Measurements from ENCODE around the gene DNASE1L1. TPM values are rescaled to one million over a fixed set of nuclear protein-coding genes. Genes with fewer than 3 reads are reported as not detected.

The DNASE1L1 gene
- total RNA-seq, 1 donor from 2014 or later, result 49.2 TPM

Small RNA genes lying within 50 kb of the gene (small RNA-seq; reads per million reads assigned to genes)
- gene MIR6858 (ENCODE audit: low replicate concordance) (not detected), gene SNORA70 (ENCODE audit: low replicate concordance) (not detected)

Other genes with a start within 250 kb of the DNASE1L1 start
- not detected for gene OPN1MW, start 226.7 kb downstream of the DNASE1L1 start, total RNA-seq
- not detected for gene OPN1MW2, start 189.5 kb downstream of the DNASE1L1 start, total RNA-seq
- gene OPN1MW3, start 151.7 kb downstream of the DNASE1L1 start, total RNA-seq, result not detected
- not detected for gene TEX28, start 114.1 kb downstream of the DNASE1L1 start, total RNA-seq
- 1.6 TPM for gene TKTL1, start 113.5 kb downstream of the DNASE1L1 start, total RNA-seq
- 406 TPM for gene FLNA, start 34.6 kb downstream of the DNASE1L1 start, total RNA-seq
- gene EMD, start 30.0 kb downstream of the DNASE1L1 start, total RNA-seq, result 23.1 TPM
- 9,585 TPM for gene RPL10, start 10.9 kb downstream of the DNASE1L1 start, total RNA-seq
- gene TAFAZZIN, start 2.3 kb upstream of the DNASE1L1 start, total RNA-seq, result 17.0 TPM
- gene ATP6AP1, start 19.4 kb upstream of the DNASE1L1 start, total RNA-seq, result 81.8 TPM
- gene GDI1, start 27.9 kb upstream of the DNASE1L1 start, total RNA-seq, result 91.6 TPM
- gene FAM50A, start 34.9 kb upstream of the DNASE1L1 start, total RNA-seq, result 27.5 TPM
- 15.4 TPM for gene PLXNA3, start 49.0 kb upstream of the DNASE1L1 start, total RNA-seq
- 23.8 TPM for gene LAGE3, start 70.0 kb upstream of the DNASE1L1 start, total RNA-seq
- gene UBL4A, start 77.4 kb upstream of the DNASE1L1 start, total RNA-seq, result 71.7 TPM
- gene SLC10A3, start 81.4 kb upstream of the DNASE1L1 start, total RNA-seq, result 16.3 TPM
- 20.6 TPM for gene FAM3A, start 107.0 kb upstream of the DNASE1L1 start, total RNA-seq
- gene G6PD, start 137.6 kb upstream of the DNASE1L1 start, total RNA-seq, result 15.0 TPM
- 14.0 TPM for gene IKBKG, start 138.4 kb upstream of the DNASE1L1 start, total RNA-seq
- not detected for gene CTAG1A, start 175.9 kb upstream of the DNASE1L1 start, total RNA-seq
- not detected for gene CTAG1B, start 210.0 kb upstream of the DNASE1L1 start, total RNA-seq
- not detected for gene CTAG2, start 244.3 kb upstream of the DNASE1L1 start, total RNA-seq